ENCODE results near the gene ST6GALNAC1.

Gene ST6GALNAC1

GRCh38 chr17:76581515-76581914 lies 62.0 kb downstream of the ST6GALNAC1 start:
- H3K4me3 ChIP-seq (replicated peaks; ENCODE audit: low read depth, low read length): no peak overlapping the region
- no peak for DNase-seq (ENCODE audit: extremely low read depth, low read depth)
- TF ChIP-seq, protein P1, sequence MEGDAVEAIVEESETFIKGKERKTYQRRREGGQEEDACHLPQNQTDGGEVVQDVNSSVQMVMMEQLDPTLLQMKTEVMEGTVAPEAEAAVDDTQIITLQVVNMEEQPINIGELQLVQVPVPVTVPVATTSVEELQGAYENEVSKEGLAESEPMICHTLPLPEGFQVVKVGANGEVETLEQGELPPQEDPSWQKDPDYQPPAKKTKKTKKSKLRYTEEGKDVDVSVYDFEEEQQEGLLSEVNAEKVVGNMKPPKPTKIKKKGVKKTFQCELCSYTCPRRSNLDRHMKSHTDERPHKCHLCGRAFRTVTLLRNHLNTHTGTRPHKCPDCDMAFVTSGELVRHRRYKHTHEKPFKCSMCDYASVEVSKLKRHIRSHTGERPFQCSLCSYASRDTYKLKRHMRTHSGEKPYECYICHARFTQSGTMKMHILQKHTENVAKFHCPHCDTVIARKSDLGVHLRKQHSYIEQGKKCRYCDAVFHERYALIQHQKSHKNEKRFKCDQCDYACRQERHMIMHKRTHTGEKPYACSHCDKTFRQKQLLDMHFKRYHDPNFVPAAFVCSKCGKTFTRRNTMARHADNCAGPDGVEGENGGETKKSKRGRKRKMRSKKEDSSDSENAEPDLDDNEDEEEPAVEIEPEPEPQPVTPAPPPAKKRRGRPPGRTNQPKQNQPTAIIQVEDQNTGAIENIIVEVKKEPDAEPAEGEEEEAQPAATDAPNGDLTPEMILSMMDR (IDR thresholded peaks at IDR 0.05; ENCODE audit: low read depth, low read length, missing control alignments): no peak

GRCh38 chr17:76579281-76579680 lies 64.3 kb downstream of the ST6GALNAC1 start:
- DNase-seq (ENCODE audit: extremely low read depth, low read depth): no peak
- TF ChIP-seq, protein P1 (IDR thresholded peaks at IDR 0.05; ENCODE audit: low read depth, low read length, missing control alignments): no peak
- no peak overlapping the region for H3K4me3 ChIP-seq (replicated peaks; ENCODE audit: low read depth, low read length)

GRCh38 chr17:76578376-76578775 lies 65.2 kb downstream of the ST6GALNAC1 start:
- TF ChIP-seq, protein P1 (IDR thresholded peaks at IDR 0.05; ENCODE audit: low read depth, low read length, missing control alignments): no peak
- no peak overlapping the region for H3K4me3 ChIP-seq (replicated peaks; ENCODE audit: low read depth, low read length)

GRCh38 chr17:76577876-76578275 lies 65.7 kb downstream of the ST6GALNAC1 start:
- TF ChIP-seq, protein P1 (IDR thresholded peaks at IDR 0.05; ENCODE audit: low read depth, low read length, missing control alignments): no peak
- no peak overlapping the region for H3K4me3 ChIP-seq (replicated peaks; ENCODE audit: low read depth, low read length)
- DNase-seq (ENCODE audit: extremely low read depth, low read depth): no peak

More at GRCh38 chr17:76578376-76578775, 65.2 kb downstream of the ST6GALNAC1 start:
- DNase-seq (ENCODE audit: extremely low read depth, low read depth): no peak

GRCh38 chr17:76576189-76576588 lies 67.4 kb downstream of the ST6GALNAC1 start:
- TF ChIP-seq, protein P1 (IDR thresholded peaks at IDR 0.05; ENCODE audit: low read depth, low read length, missing control alignments): no peak
- no peak overlapping the region for H3K4me3 ChIP-seq (replicated peaks; ENCODE audit: low read depth, low read length)

DNA sequence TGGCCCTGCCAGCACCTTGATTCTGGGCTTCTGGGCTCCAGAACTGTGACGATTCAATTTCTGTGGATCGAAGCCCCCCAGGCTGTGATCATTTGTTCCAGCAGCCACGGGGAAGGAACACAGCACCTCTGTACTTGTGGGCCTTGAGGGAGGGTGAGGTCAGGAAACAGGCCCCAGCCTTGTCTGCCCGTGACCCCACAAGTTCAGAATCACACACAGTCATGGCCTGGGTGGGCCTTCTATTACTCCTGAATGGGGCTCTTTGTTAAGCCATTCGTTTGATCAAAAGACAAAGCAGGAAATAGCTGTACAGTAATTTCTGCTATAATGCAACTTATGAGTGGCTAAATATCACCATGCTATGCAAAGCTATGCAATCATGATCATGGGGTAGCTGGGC lies 68.0 kb downstream of the ST6GALNAC1 start:
- TF ChIP-seq, protein P1 (IDR thresholded peaks at IDR 0.05; ENCODE audit: low read depth, low read length, missing control alignments): no peak
- H3K4me3 ChIP-seq (replicated peaks; ENCODE audit: low read depth, low read length): no peak overlapping the region
- DNase-seq (ENCODE audit: extremely low read depth, low read depth): no peak

More at GRCh38 chr17:76576189-76576588, 67.4 kb downstream of the ST6GALNAC1 start:
- no peak for DNase-seq (ENCODE audit: extremely low read depth, low read depth)

All from HFF-Myc (cell line).